ENCODE results near the gene PPP3R1. TPM values are rescaled to one million over a fixed set of nuclear protein-coding genes. Genes with fewer than 3 reads are reported as not detected.
A peak's percentile ranks its signal among the peaks of the same experiment; 100 is the strongest.

PPP3R1 gene
- total RNA-seq, 1 donor: 38.4 TPM

- peak; percentile 50 for DNase-seq (ENCODE audit: low read depth)
- no peak overlapping the region for H3K4me3 ChIP-seq (ENCODE audit: low read depth, low read length)
- TF ChIP-seq CTCF (IDR thresholded peaks at IDR 0.05; ENCODE audit: insufficient read depth, low read depth, low read length): peak; percentile 82
Observed at GRCh38 chr2:68282811-68283418, 30.6 kb upstream of the PPP3R1 start.

DNA sequence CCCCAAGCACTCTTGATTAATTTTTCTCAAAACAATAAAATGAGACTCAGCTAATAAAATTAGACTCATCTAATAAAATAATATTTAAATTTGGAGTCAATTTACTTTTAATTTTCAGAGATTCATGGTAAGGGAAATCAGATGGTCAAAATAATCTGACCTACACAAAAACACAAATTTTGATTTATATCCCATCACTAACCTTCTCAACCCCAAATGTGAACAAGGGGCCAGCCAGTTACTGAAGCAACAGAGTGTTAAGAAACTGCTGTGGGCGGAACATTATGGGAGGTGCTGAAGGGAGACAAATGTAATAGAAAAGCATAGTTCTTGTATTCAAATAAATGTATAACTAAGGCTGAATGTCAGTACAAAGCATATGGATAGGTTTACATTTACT lies 28.5 kb upstream of the PPP3R1 start:
- no peak for DNase-seq (ENCODE audit: low read depth)
- TF ChIP-seq CTCF (IDR thresholded peaks at IDR 0.05; ENCODE audit: insufficient read depth, low read depth, low read length): no peak
- no peak overlapping the region for H3K4me3 ChIP-seq (ENCODE audit: low read depth, low read length)

DNA sequence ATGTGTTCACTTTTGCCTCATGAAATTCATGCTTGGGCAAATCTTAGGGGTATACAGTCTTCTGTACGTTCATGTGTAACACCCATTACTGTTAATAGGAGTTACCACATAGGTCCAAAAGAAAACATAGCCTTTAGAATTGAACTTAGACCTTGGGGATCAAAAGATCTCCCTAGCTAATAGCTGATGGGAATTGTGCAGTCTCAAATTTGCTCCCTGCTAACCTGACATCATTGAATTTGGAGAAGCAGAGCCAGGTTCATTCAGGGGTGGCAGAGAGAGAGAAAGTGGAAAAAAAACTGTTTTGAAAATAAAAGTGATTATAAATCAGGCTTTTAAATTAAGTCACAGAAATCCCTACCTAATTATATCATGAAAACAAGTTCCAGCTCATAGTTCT lies 28.0 kb upstream of the PPP3R1 start:
- H3K4me3 ChIP-seq (ENCODE audit: low read depth, low read length): no peak overlapping the region
- no peak for DNase-seq (ENCODE audit: low read depth)
- TF ChIP-seq CTCF (IDR thresholded peaks at IDR 0.05; ENCODE audit: insufficient read depth, low read depth, low read length): no peak

DNA sequence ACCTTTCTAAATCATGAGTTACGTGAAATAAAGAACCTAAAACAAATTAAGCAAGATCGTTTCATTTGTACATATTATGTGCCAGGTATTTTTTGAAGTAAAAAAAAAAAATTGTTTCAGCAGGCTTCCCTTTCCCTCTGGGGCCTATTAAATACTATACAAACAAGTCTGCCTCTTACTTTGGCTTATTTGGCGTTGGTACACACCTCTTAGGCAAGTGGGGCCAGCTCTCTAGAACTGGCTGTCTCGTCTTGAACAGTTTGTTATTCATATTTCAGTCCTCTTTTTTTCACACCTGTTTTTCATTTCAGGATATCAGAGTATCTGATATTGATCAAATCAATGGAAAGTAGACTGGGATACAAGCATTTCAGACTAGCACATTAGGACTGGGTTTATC lies 27.4 kb upstream of the PPP3R1 start:
- no peak overlapping the region for H3K4me3 ChIP-seq (ENCODE audit: low read depth, low read length)
- TF ChIP-seq CTCF (IDR thresholded peaks at IDR 0.05; ENCODE audit: insufficient read depth, low read depth, low read length): no peak
- DNase-seq (ENCODE audit: low read depth): no peak

GRCh38 chr2:68278169-68278568 lies 25.8 kb upstream of the PPP3R1 start:
- DNase-seq (ENCODE audit: low read depth): no peak
- TF ChIP-seq CTCF (IDR thresholded peaks at IDR 0.05; ENCODE audit: insufficient read depth, low read depth, low read length): no peak
- H3K4me3 ChIP-seq (ENCODE audit: low read depth, low read length): no peak overlapping the region

DNA sequence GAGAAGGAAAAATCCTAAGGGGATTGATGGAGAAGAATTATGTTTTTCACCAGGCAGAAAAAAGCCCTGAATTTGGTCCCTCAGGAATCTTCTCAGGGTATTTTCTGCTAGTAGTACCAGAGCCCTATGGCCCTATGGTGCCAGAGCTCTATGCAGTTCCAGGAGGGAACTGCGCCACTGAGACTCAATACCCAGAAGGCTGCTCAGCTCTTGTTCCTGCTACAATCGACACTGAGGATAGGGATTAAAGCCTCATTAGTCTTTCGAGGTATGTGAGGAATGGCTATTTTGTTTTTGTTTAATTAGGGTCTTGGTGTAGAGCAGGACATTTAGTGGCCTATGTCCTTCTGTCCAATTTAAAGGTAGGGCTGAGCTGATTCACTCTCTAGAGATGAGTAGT lies 21.7 kb upstream of the PPP3R1 start:
- no peak for TF ChIP-seq CTCF (IDR thresholded peaks at IDR 0.05; ENCODE audit: insufficient read depth, low read depth, low read length)
- no peak overlapping the region for H3K4me3 ChIP-seq (ENCODE audit: low read depth, low read length)
- no peak for DNase-seq (ENCODE audit: low read depth)
